KMS-11 (cell line): ENCODE measurements around the gene CEP152.

ENCODE experiments used
- H2AFZ ChIP-seq: fragments of 200-600 bp; sonication (generic); 2 replicates; pipeline ENCODE4 v1.6.1; 2016; ENCODE audit warnings: antibody characterized with exemption, mixed run types, low read depth
- H3K27ac ChIP-seq: fragments of 200-600 bp; sonication (generic); 2 replicates; pipeline ENCODE4 v1.6.1; 2016; ENCODE audit warnings: mild to moderate bottlenecking, mixed run types
- H3K27me3 ChIP-seq: fragments of 200-600 bp; sonication (generic); 2 replicates; pipeline ENCODE4 v1.6.1; 2017; ENCODE audit warnings: mild to moderate bottlenecking, low read depth, mixed run types, moderate library complexity; ENCODE audit not compliant: insufficient read depth
- H3K36me3 ChIP-seq: fragments of 200-600 bp; sonication (generic); 2 replicates; pipeline ENCODE4 v1.6.1; 2017; ENCODE audit warnings: mild to moderate bottlenecking, mixed run types; ENCODE audit not compliant: insufficient read depth
- H3K4me1 ChIP-seq: fragments of 200-600 bp; sonication (generic); 2 replicates; pipeline ENCODE4 v1.6.1; 2016; ENCODE audit warnings: mild to moderate bottlenecking, low read depth, mixed run types; ENCODE audit not compliant: poor library complexity, severe bottlenecking
- H3K4me2 ChIP-seq: fragments of 200-600 bp; sonication (generic); 2 replicates; pipeline ENCODE4 v1.7.0; 2016; ENCODE audit warnings: mild to moderate bottlenecking, mixed run types
- H3K4me3 ChIP-seq: fragments of 200-600 bp; sonication (generic); IDR thresholded peaks from 2 replicates; pipeline ENCODE4 v1.6.1; 2017; ENCODE audit warnings: low read depth, low read length, mixed read lengths; ENCODE audit not compliant: insufficient read depth
- H3K79me2 ChIP-seq: fragments of 200-600 bp; sonication (generic); 2 replicates; pipeline ENCODE4 v1.6.1; 2016; ENCODE audit warnings: low read depth, mixed run types; ENCODE audit not compliant: insufficient read depth
- H3K9ac ChIP-seq: fragments of 200-600 bp; sonication (generic); 2 replicates; pipeline ENCODE4 v1.6.1; 2016; ENCODE audit warnings: mild to moderate bottlenecking, mixed run types
- H4K20me1 ChIP-seq: fragments of 200-600 bp; sonication (generic); 2 replicates; pipeline ENCODE4 v1.6.1; 2016; ENCODE audit warnings: mild to moderate bottlenecking, mixed run types; ENCODE audit not compliant: insufficient read depth
- CTCF ChIP-seq: fragments of 200-600 bp; sonication (generic); conservative IDR thresholded peaks from 2 replicates; pipeline ENCODE4 v1.6.1; 2017; ENCODE audit warnings: low read depth, mild to moderate bottlenecking, antibody characterized with exemption, low read length, moderate library complexity, mixed read lengths

The CEP152 gene

GRCh38 chr15:48712546-48712945 lies 98.3 kb downstream of the CEP152 start:
- H2AFZ ChIP-seq: no peak overlapping the region
- no peaks in the 10 kb centered on the region for H4K20me1 ChIP-seq
- no peak overlapping the region for H3K4me3 ChIP-seq
- TF ChIP-seq CTCF: no peak
- H3K27me3 ChIP-seq: no peaks in the 10 kb centered on the region
- no peak overlapping the region for H3K27ac ChIP-seq
- H3K36me3 ChIP-seq: no peaks in the 10 kb centered on the region
- no peak overlapping the region for H3K9ac ChIP-seq
- H3K4me2 ChIP-seq: no peak overlapping the region
- no peaks in the 10 kb centered on the region for H3K79me2 ChIP-seq
- peaks cover 6% of the 10 kb centered on the region for H3K4me1 ChIP-seq

- no peak for TF ChIP-seq CTCF
- Histone ChIP-seq H3K27ac (no peak overlapping the region), H3K4me1 (peaks cover 6% of the 10 kb centered on the region), H3K4me2 (no peak overlapping the region), H3K36me3 (no peaks in the 10 kb centered on the region), H3K27me3 (no peaks in the 10 kb centered on the region), H2AFZ (no peak overlapping the region), H3K4me3 (no peak overlapping the region), H4K20me1 (no peaks in the 10 kb centered on the region), H3K9ac (no peak overlapping the region), H3K79me2 (no peaks in the 10 kb centered on the region)
Observed at GRCh38 chr15:48710952-48711495, 99.8 kb downstream of the CEP152 start.

GRCh38 chr15:48708641-48709040 lies 102.2 kb downstream of the CEP152 start:
- H3K27ac ChIP-seq: no peak overlapping the region
- H4K20me1 ChIP-seq: no peaks in the 10 kb centered on the region
- H3K4me3 ChIP-seq: no peak overlapping the region
- no peaks in the 10 kb centered on the region for H3K36me3 ChIP-seq
- H3K27me3 ChIP-seq: no peaks in the 10 kb centered on the region
- no peak overlapping the region for H3K9ac ChIP-seq
- no peak overlapping the region for H3K4me2 ChIP-seq
- H2AFZ ChIP-seq: no peak overlapping the region
- no peaks in the 10 kb centered on the region for H3K79me2 ChIP-seq
- peaks cover 6% of the 10 kb centered on the region for H3K4me1 ChIP-seq
- no peak for TF ChIP-seq CTCF

GRCh38 chr15:48705381-48705780 lies 105.5 kb downstream of the CEP152 start:
- no peaks in the 10 kb centered on the region for H3K79me2 ChIP-seq
- peaks cover 8% of the 10 kb centered on the region for H3K4me1 ChIP-seq
- no peak for TF ChIP-seq CTCF
- no peak overlapping the region for H3K9ac ChIP-seq
- H3K4me3 ChIP-seq: no peak overlapping the region
- no peak overlapping the region for H2AFZ ChIP-seq
- no peaks in the 10 kb centered on the region for H3K27me3 ChIP-seq
- H3K36me3 ChIP-seq: no peaks in the 10 kb centered on the region
- no peak overlapping the region for H3K4me2 ChIP-seq
- no peaks in the 10 kb centered on the region for H4K20me1 ChIP-seq
- H3K27ac ChIP-seq: no peak overlapping the region
